Activated CD8-positive, alpha-beta memory T cell treated with anti-CD3 and anti-CD28 coated beads for 36 hours (primary cell): ENCODE measurements around the gene NEMP2. TPM values are rescaled to one million over a fixed set of nuclear protein-coding genes. Genes with fewer than 3 reads are reported as not detected.
"Not testable (repeated sequence)": the region's sequence is repeated elsewhere in the genome, so short reads cannot be mapped to it uniquely, and the experiment has no call there.

ENCODE experiments used
- CTCF ChIA-PET: fragments of 350-600 bp; sonication (Branson Sonifier 250); formaldehyde crosslinking; loops from one replicate; lab custom pipeline; 2021; ENCODE audit warnings: antibody characterized with exemption; lab: Charles Lee
- POLR2A ChIA-PET: fragments of 350-600 bp; sonication (Branson Sonifier 250); formaldehyde crosslinking; loops from one replicate; lab custom pipeline; 2021; ENCODE audit warnings: antibody characterized with exemption; lab: Charles Lee
- total RNA-seq, 2 experiments: library from RNA; stranded (reverse); gene quantifications; one replicate each; pipeline ENCODE4 v1.2.3, GENCODE V29; 2021

NEMP2 gene
- total RNA-seq, 2 experiments from 2014 or later: 15.1 to 16.0 TPM

- ChIA-PET CTCF (no interaction called here), POLR2A (no interaction called here)
Observed at GRCh38 chr2:190530248-190530900, 4.1 kb downstream of the NEMP2 start.

GRCh38 chr2:190529486-190530247, 4.9 kb downstream of the NEMP2 start:
- POLR2A ChIA-PET: no interaction called here

GRCh38 chr2:190528521-190529001, 6.0 kb downstream of the NEMP2 start:
- ChIA-PET CTCF (no interaction called here), POLR2A (no interaction called here)

More at GRCh38 chr2:190529486-190530247, 4.9 kb downstream of the NEMP2 start:
- CTCF ChIA-PET: no interaction called here

- CTCF ChIA-PET: no interaction called here
- POLR2A ChIA-PET: no interaction called here
Observed at GRCh38 chr2:190527918-190528317, 6.6 kb downstream of the NEMP2 start.

- CTCF ChIA-PET: no interaction called here
Observed at GRCh38 chr2:190527214-190527613, 7.3 kb downstream of the NEMP2 start.

GRCh38 chr2:190526105-190526750, 8.3 kb downstream of the NEMP2 start:
- POLR2A ChIA-PET: no interaction called here
- CTCF ChIA-PET: no interaction called here

More at GRCh38 chr2:190527214-190527613, 7.3 kb downstream of the NEMP2 start:
- POLR2A ChIA-PET: no interaction called here

- ChIA-PET CTCF (no interaction called here), POLR2A (interaction anchor here (0.7 kb wide), 1 partner anchor 8 kb away, joined by 4 read pairs; no protein-coding TSS in a partner anchor)
Observed at GRCh38 chr2:190524928-190525327, 9.6 kb downstream of the NEMP2 start.

- ChIA-PET CTCF (no interaction called here), POLR2A (interaction anchor here (0.8 kb wide), 1 partner anchor 14 kb away, joined by 3 read pairs; the partner anchor contains the start of gene NEMP2)
Observed at GRCh38 chr2:190519975-190520767, 14.4 kb downstream of the NEMP2 start.

GRCh38 chr2:190517468-190517867, 17.1 kb downstream of the NEMP2 start:
- CTCF ChIA-PET: no interaction called here
- POLR2A ChIA-PET: interaction anchor here (0.6 kb wide), 1 partner anchor 495 kb away, joined by 4 read pairs; no protein-coding TSS in a partner anchor

GRCh38 chr2:190515687-190516086, 18.8 kb downstream of the NEMP2 start:
- CTCF ChIA-PET: no interaction called here
- POLR2A ChIA-PET: no interaction called here

GRCh38 chr2:190514676-190515075, 19.8 kb downstream of the NEMP2 start:
- CTCF ChIA-PET: no interaction called here
- POLR2A ChIA-PET: no interaction called here

GRCh38 chr2:190513877-190514276, 20.6 kb downstream of the NEMP2 start:
- ChIA-PET CTCF (no interaction called here), POLR2A (no interaction called here)

- POLR2A ChIA-PET: no interaction called here
- CTCF ChIA-PET: no interaction called here
Observed at GRCh38 chr2:190512539-190513095, 21.9 kb downstream of the NEMP2 start.

GRCh38 chr2:190511104-190511503, 23.4 kb downstream of the NEMP2 start:
- ChIA-PET CTCF (interaction anchor here (0.6 kb wide), 1 partner anchor 760 kb away, joined by 3 read pairs; no protein-coding TSS in a partner anchor), POLR2A (no interaction called here)

GRCh38 chr2:190509895-190510294, 24.6 kb downstream of the NEMP2 start:
- CTCF ChIA-PET, POLR2A ChIA-PET: not testable (repeated sequence)

GRCh38 chr2:190507135-190507534, 27.4 kb downstream of the NEMP2 start:
- ChIA-PET POLR2A (no interaction called here), CTCF (no interaction called here)

GRCh38 chr2:190506666-190507065, 27.9 kb downstream of the NEMP2 start:
- CTCF ChIA-PET: no interaction called here
- POLR2A ChIA-PET: no interaction called here

- ChIA-PET CTCF (interaction anchor here (0.7 kb wide), 1 partner anchor 13 kb away, joined by 3 read pairs; no protein-coding TSS in a partner anchor), POLR2A (no interaction called here)
Observed at GRCh38 chr2:190505696-190506095, 28.8 kb downstream of the NEMP2 start.

- ChIA-PET POLR2A (no interaction called here), CTCF (interaction anchor here (0.7 kb wide), 1 partner anchor 13 kb away, joined by 3 read pairs; no protein-coding TSS in a partner anchor)
Observed at GRCh38 chr2:190504912-190505311, 29.6 kb downstream of the NEMP2 start.
